ENCODE data around the gene CYP2A13.

DNA sequence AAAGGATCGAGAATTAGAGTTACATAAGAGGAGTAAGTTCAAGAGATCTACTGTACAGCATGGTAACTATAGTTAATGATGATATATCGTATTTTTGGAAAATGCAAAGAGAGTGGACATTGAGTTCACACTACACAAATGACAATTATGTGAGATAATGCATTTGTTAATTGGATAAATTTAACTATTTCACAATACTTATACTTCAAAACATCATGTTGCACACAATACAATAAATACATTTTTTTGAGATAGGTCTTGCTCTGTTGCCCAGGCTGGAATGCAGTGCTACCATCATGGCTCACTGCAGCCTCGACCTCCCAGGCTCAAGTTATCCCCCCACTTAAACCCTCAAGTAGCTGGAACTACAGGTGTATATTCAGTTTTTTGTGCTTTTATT is 17.9 kb downstream of the CYP2A13 start:
- TF ChIP-seq, protein P1, sequence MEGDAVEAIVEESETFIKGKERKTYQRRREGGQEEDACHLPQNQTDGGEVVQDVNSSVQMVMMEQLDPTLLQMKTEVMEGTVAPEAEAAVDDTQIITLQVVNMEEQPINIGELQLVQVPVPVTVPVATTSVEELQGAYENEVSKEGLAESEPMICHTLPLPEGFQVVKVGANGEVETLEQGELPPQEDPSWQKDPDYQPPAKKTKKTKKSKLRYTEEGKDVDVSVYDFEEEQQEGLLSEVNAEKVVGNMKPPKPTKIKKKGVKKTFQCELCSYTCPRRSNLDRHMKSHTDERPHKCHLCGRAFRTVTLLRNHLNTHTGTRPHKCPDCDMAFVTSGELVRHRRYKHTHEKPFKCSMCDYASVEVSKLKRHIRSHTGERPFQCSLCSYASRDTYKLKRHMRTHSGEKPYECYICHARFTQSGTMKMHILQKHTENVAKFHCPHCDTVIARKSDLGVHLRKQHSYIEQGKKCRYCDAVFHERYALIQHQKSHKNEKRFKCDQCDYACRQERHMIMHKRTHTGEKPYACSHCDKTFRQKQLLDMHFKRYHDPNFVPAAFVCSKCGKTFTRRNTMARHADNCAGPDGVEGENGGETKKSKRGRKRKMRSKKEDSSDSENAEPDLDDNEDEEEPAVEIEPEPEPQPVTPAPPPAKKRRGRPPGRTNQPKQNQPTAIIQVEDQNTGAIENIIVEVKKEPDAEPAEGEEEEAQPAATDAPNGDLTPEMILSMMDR (conservative IDR thresholded peaks at IDR 0.05), result no peak
- TF ChIP-seq ZFX (IDR thresholded peaks at IDR 0.05), result no peak
